ENCODE results near the gene DLG2. TPM values are rescaled to one million over a fixed set of nuclear protein-coding genes. Genes with fewer than 3 reads are reported as not detected.
A peak's percentile ranks its signal among the peaks of the same experiment; 100 is the strongest.
"Not testable (repeated sequence)": the region's sequence is repeated elsewhere in the genome, so short reads cannot be mapped to it uniquely, and the experiment has no call there.

The DLG2 gene
- total RNA-seq, 1 experiment from 2014 or later: not detected

GRCh38 chr11:84788220-84788619 is 838.9 kb downstream of the DLG2 start:
- DNase-seq (ENCODE audit: low read depth, low spot score): no peak
- in situ Hi-C loops (cut with HindIII; ENCODE audit: low pct_unique_long_range_greater_than_20kb, low sequenced_read_pairs): no loop called here

GRCh38 chr11:84784158-84784557 is 843.0 kb downstream of the DLG2 start:
- DNase-seq (ENCODE audit: low read depth, low spot score); in situ Hi-C loops (cut with HindIII; ENCODE audit: low pct_unique_long_range_greater_than_20kb, low sequenced_read_pairs): not testable (repeated sequence)

GRCh38 chr11:84780689-84781293 is 846.4 kb downstream of the DLG2 start:
- peak; percentile 46 for DNase-seq (ENCODE audit: low read depth, low spot score)
- in situ Hi-C loops (cut with HindIII; ENCODE audit: low pct_unique_long_range_greater_than_20kb, low sequenced_read_pairs): no loop called here

- in situ Hi-C loops (cut with HindIII; ENCODE audit: low pct_unique_long_range_greater_than_20kb, low sequenced_read_pairs): no loop called here
Measured at GRCh38 chr11:84775503-84775902, 851.6 kb downstream of the DLG2 start.

GRCh38 chr11:84763931-84764330 is 863.2 kb downstream of the DLG2 start:
- in situ Hi-C loops (cut with HindIII; ENCODE audit: low pct_unique_long_range_greater_than_20kb, low sequenced_read_pairs): no loop called here
- no peak for DNase-seq (ENCODE audit: low read depth, low spot score)

More at GRCh38 chr11:84775503-84775902, 851.6 kb downstream of the DLG2 start:
- DNase-seq (ENCODE audit: low read depth, low spot score): no peak

- in situ Hi-C loops (cut with HindIII; ENCODE audit: low pct_unique_long_range_greater_than_20kb, low sequenced_read_pairs): no loop called here
- no peak for DNase-seq (ENCODE audit: low read depth, low spot score)
Measured at GRCh38 chr11:84757711-84758110, 869.4 kb downstream of the DLG2 start.

GRCh38 chr11:84751371-84751770 is 875.8 kb downstream of the DLG2 start:
- in situ Hi-C loops (cut with HindIII; ENCODE audit: low pct_unique_long_range_greater_than_20kb, low sequenced_read_pairs): no loop called here
- no peak for DNase-seq (ENCODE audit: low read depth, low spot score)

GRCh38 chr11:84747871-84748270 is 879.3 kb downstream of the DLG2 start:
- in situ Hi-C loops (cut with HindIII; ENCODE audit: low pct_unique_long_range_greater_than_20kb, low sequenced_read_pairs): no loop called here
- no peak for DNase-seq (ENCODE audit: low read depth, low spot score)

- in situ Hi-C loops (cut with HindIII; ENCODE audit: low pct_unique_long_range_greater_than_20kb, low sequenced_read_pairs): no loop called here
- DNase-seq (ENCODE audit: low read depth, low spot score): no peak
Measured at GRCh38 chr11:84740050-84740449, 887.1 kb downstream of the DLG2 start.

GRCh38 chr11:84724256-84724655 is 902.9 kb downstream of the DLG2 start:
- no peak for DNase-seq (ENCODE audit: low read depth, low spot score)
- in situ Hi-C loops (cut with HindIII; ENCODE audit: low pct_unique_long_range_greater_than_20kb, low sequenced_read_pairs): no loop called here

- in situ Hi-C loops (cut with HindIII; ENCODE audit: low pct_unique_long_range_greater_than_20kb, low sequenced_read_pairs): no loop called here
- DNase-seq (ENCODE audit: low read depth, low spot score): peak; percentile 10
Measured at GRCh38 chr11:84722583-84723108, 904.5 kb downstream of the DLG2 start.

- in situ Hi-C loops (cut with HindIII; ENCODE audit: low pct_unique_long_range_greater_than_20kb, low sequenced_read_pairs): no loop called here
- no peak for DNase-seq (ENCODE audit: low read depth, low spot score)
Measured at GRCh38 chr11:84721561-84721961, 905.6 kb downstream of the DLG2 start.

GRCh38 chr11:84720706-84721402 is 906.3 kb downstream of the DLG2 start:
- DNase-seq (ENCODE audit: low read depth, low spot score): no peak
- in situ Hi-C loops (cut with HindIII; ENCODE audit: low pct_unique_long_range_greater_than_20kb, low sequenced_read_pairs): no loop called here

- no peak for DNase-seq (ENCODE audit: low read depth, low spot score)
- in situ Hi-C loops (cut with HindIII; ENCODE audit: low pct_unique_long_range_greater_than_20kb, low sequenced_read_pairs): no loop called here
Measured at GRCh38 chr11:84719935-84720577, 907.1 kb downstream of the DLG2 start.

- DNase-seq (ENCODE audit: low read depth, low spot score): peak; percentile 64
- in situ Hi-C loops (cut with HindIII; ENCODE audit: low pct_unique_long_range_greater_than_20kb, low sequenced_read_pairs): no loop called here
Measured at GRCh38 chr11:84714316-84714780, 912.8 kb downstream of the DLG2 start.

- in situ Hi-C loops (cut with HindIII; ENCODE audit: low pct_unique_long_range_greater_than_20kb, low sequenced_read_pairs): no loop called here
- DNase-seq (ENCODE audit: low read depth, low spot score): no peak
Measured at GRCh38 chr11:84691830-84692229, 935.3 kb downstream of the DLG2 start.

- DNase-seq (ENCODE audit: low read depth, low spot score): no peak
- in situ Hi-C loops (cut with HindIII; ENCODE audit: low pct_unique_long_range_greater_than_20kb, low sequenced_read_pairs): no loop called here
Measured at GRCh38 chr11:84687433-84687832, 939.7 kb downstream of the DLG2 start.

- no peak for DNase-seq (ENCODE audit: low read depth, low spot score)
- in situ Hi-C loops (cut with HindIII; ENCODE audit: low pct_unique_long_range_greater_than_20kb, low sequenced_read_pairs): no loop called here
Measured at GRCh38 chr11:84686716-84687115, 940.4 kb downstream of the DLG2 start.
